K562 (cell line): ENCODE results near the gene SYNE1. TPM values are rescaled to one million over a fixed set of nuclear protein-coding genes. Genes with fewer than 3 reads are reported as not detected.

ENCODE experiments used
- GTF2E2 ChIP-seq: fragments of 200-800 bp; sonication (Bioruptor generic); IDR thresholded peaks from 2 replicates; pipeline ENCODE4 v1.6.1; 2016; ENCODE audit warnings: missing genetic modification characterization, missing compliant biosample characterization
- LCOR ChIP-seq: sonication (generic); formaldehyde crosslinking; IDR thresholded peaks from 2 replicates; pipeline ENCODE4 v1.8.0; 2022; ENCODE audit warnings: mild to moderate bottlenecking, missing genetic modification reagents
- MTA2 ChIP-seq: fragments of 450-650 bp; IDR thresholded peaks from 2 replicates; pipeline ENCODE4 v1.6.1; 2016; ENCODE audit warnings: low read depth
- MTF1 ChIP-seq: fragments of 250-450 bp; sonication (Bioruptor Pico); IDR thresholded peaks from 2 replicates; pipeline ENCODE4 v1.9.0; 2021; ENCODE audit warnings: moderate library complexity, mild to moderate bottlenecking, inconsistent platforms, borderline replicate concordance
- NFATC3 ChIP-seq: fragments of 450-650 bp; IDR thresholded peaks from 2 replicates; pipeline ENCODE4 v1.6.1; 2017; ENCODE audit warnings: mild to moderate bottlenecking
- NR2C1 ChIP-seq, 2 experiments: fragments of 450-650 bp; IDR thresholded peaks; 2 replicates each; pipeline ENCODE4 v1.6.1; 2017; ENCODE audit warnings: mild to moderate bottlenecking in 2 of 2, antibody characterized with exemption in 1 of 2, inconsistent platforms in 1 of 2, missing compliant biosample characterization in 1 of 2, missing genetic modification characterization in 1 of 2
- POLR2AphosphoS5 ChIP-seq: IDR thresholded peaks from 2 replicates; pipeline ENCODE4 v1.6.1; 2011; ENCODE audit warnings: mild to moderate bottlenecking, low read depth, low read length, moderate library complexity; ENCODE audit not compliant: control insufficient read depth, insufficient read depth
- RBM34 ChIP-seq: fragments of 200-400 bp; formaldehyde crosslinking; IDR thresholded peaks from 2 replicates; pipeline ENCODE4 v1.6.1; 2018; ENCODE audit warnings: low read length, borderline replicate concordance; ENCODE audit not compliant: insufficient read depth
- SNRNP70 ChIP-seq: fragments of 200-400 bp; formaldehyde crosslinking; optimal IDR thresholded peaks from 2 replicates; pipeline ENCODE3; 2017; ENCODE audit warnings: low read depth, low read length
- STAT6 ChIP-seq: sonication (generic); formaldehyde crosslinking; IDR thresholded peaks from 2 replicates; pipeline ENCODE4 v1.8.1; 2023; ENCODE audit warnings: mild to moderate bottlenecking, missing genetic modification reagents
- THAP7 ChIP-seq: fragments of 250-450 bp; sonication (Bioruptor Pico); IDR thresholded peaks from 2 replicates; pipeline ENCODE4 v1.5.0; 2021
- ZBTB7A ChIP-seq: IDR thresholded peaks from 2 replicates; pipeline ENCODE4 v1.6.1; 2011; ENCODE audit warnings: low read depth, mild to moderate bottlenecking, low read length, moderate library complexity, borderline replicate concordance; ENCODE audit not compliant: control insufficient read depth
- ZNF274 ChIP-seq: IDR thresholded peaks from 2 replicates; pipeline ENCODE4 v1.6.1; 2011; ENCODE audit warnings: low read depth, mild to moderate bottlenecking, low read length, moderate library complexity, borderline replicate concordance
- ZNF282 ChIP-seq: sonication (generic); formaldehyde crosslinking; IDR thresholded peaks from 2 replicates; pipeline ENCODE4 v1.8.1; 2023; ENCODE audit warnings: missing genetic modification reagents
- ZNF407 ChIP-seq: fragments of 450-650 bp; IDR thresholded peaks from 2 replicates; pipeline ENCODE4 v1.6.1; 2016; ENCODE audit warnings: low read depth
- ZNF511 ChIP-seq: sonication (generic); formaldehyde crosslinking; IDR thresholded peaks from 2 replicates; pipeline ENCODE4 v1.8.0; 2022; ENCODE audit warnings: mild to moderate bottlenecking, missing genetic modification reagents
- polyA plus RNA-seq, 8 experiments: library from polyadenylated mRNA; depleted of rRNA in 4 of 8; stranded (reverse) in 5 of 8; unstranded in 3 of 8; fragments of >200 nt; fragmentation: Nextera tagmentation in 2 of 8; fragmentation: Illumina TruSeq in 1 of 8; extraction: Ambion mirVana in 2 of 8; extraction: Trizol in 1 of 8; gene quantifications; 2 replicates each; pipeline versions ENCODE4 v1.2.1 to v1.2.3, GENCODE V29; 2011 to 2014; ENCODE audit warnings: inconsistent platforms in 1 of 8, missing spikeins in 1 of 8
- total RNA-seq, 7 experiments: library from RNA; depleted of rRNA in 6 of 7; stranded (reverse); fragments of >200 nt in 6 of 7; fragmentation: Illumina TruSeq in 2 of 7; extraction: Trizol in 2 of 7; gene quantifications; 2 replicates each; pipeline versions ENCODE4 v1.2.1 to v1.2.3, GENCODE V29; 2011 to 2021; ENCODE audit warnings: low replicate concordance in 1 of 7

The SYNE1 gene
- total and polyA plus RNA-seq, 9 of the 15 experiments (the other 6 are each of a cell fraction or from before 2014, with no cell fraction given) = under 0.01 to 0.42 (median 0.08) TPM; not detected in 1

GRCh38 chr6:152232501-152233151 is 404.5 kb downstream of the SYNE1 start (continued):
- TF ChIP-seq POLR2AphosphoS5 (peak; percentile 76), SNRNP70 (no peak), STAT6 (CRISPR knock-in tag) (no peak), ZNF282 (CRISPR knock-in tag) (no peak), ZBTB7A (no peak), MTA2 (peak; percentile 82), ZNF407 (no peak), THAP7 (CRISPR knock-in tag) (no peak), NFATC3 (no peak), ZNF511 (CRISPR knock-in tag) (no peak), MTF1 (no peak), GTF2E2 (tag) (no peak), NR2C1 (IDR thresholded peaks at IDR 0.05) (no peak), NR2C1 (tag; IDR thresholded peaks at IDR 0.05) (no peak), LCOR (CRISPR knock-in tag) (no peak), ZNF274 (no peak), RBM34 (no peak)
